H9 (cell line): ENCODE measurements around the gene SLC6A19. TPM values are rescaled to one million over a fixed set of nuclear protein-coding genes. Genes with fewer than 3 reads are reported as not detected.

ENCODE experiments used
- DNase-seq: peaks from one replicate; pipeline ENCODE4 v3.0.0-alpha.2; 2017
- H2AFZ ChIP-seq: one replicate; pipeline ENCODE4 v1.6.1; 2013; ENCODE audit warnings: mild to moderate bottlenecking, low read length, control low read depth, moderate library complexity
- H2AK5ac ChIP-seq: 2 replicates; pipeline ENCODE4 v1.6.1; 2013; ENCODE audit warnings: low read length, control low read depth, mixed read lengths; ENCODE audit not compliant: insufficient read length
- H2BK120ac ChIP-seq: one replicate; pipeline ENCODE4 v1.6.1; 2013; ENCODE audit warnings: low read depth, mild to moderate bottlenecking, low read length, control low read depth, inconsistent platforms; ENCODE audit not compliant: poor library complexity, severe bottlenecking
- H2BK12ac ChIP-seq: 2 replicates; pipeline ENCODE4 v1.6.1; 2013; ENCODE audit warnings: low read length, control low read depth, mixed read lengths, low read depth; ENCODE audit not compliant: insufficient read length
- H2BK15ac ChIP-seq: 2 replicates; pipeline ENCODE4 v1.6.1; 2013; ENCODE audit warnings: low read depth, low read length, control low read depth
- H2BK20ac ChIP-seq: one replicate; pipeline ENCODE4 v1.6.1; 2013; ENCODE audit warnings: low read depth, mild to moderate bottlenecking, low read length, control low read depth, inconsistent platforms; ENCODE audit not compliant: poor library complexity, severe bottlenecking
- H2BK5ac ChIP-seq: 2 replicates; pipeline ENCODE4 v1.6.1; 2013; ENCODE audit warnings: low read length, control low read depth, mixed read lengths; ENCODE audit not compliant: insufficient read length
- H3K14ac ChIP-seq: 2 replicates; pipeline ENCODE4 v1.6.1; 2013; ENCODE audit warnings: low read length, control low read depth; ENCODE audit not compliant: insufficient read depth
- H3K18ac ChIP-seq: 2 replicates; pipeline ENCODE4 v1.6.1; 2013; ENCODE audit warnings: low read depth, mild to moderate bottlenecking, mixed read lengths, low read length, control low read depth; ENCODE audit not compliant: insufficient read length
- H3K23ac ChIP-seq: 2 replicates; pipeline ENCODE4 v1.6.1; 2013; ENCODE audit warnings: low read length, control low read depth, mixed read lengths, low read depth; ENCODE audit not compliant: insufficient read length
- H3K23me2 ChIP-seq: 2 replicates; pipeline ENCODE4 v1.6.1; 2013; ENCODE audit warnings: low read depth, mild to moderate bottlenecking, mixed read lengths, low read length, control low read depth; ENCODE audit not compliant: insufficient read length, poor library complexity, severe bottlenecking
- H3K27ac ChIP-seq: 2 replicates; pipeline ENCODE4 v1.5.1; 2013; ENCODE audit warnings: low read length, control low read depth, mixed read lengths, low read depth; ENCODE audit not compliant: insufficient read length
- H3K27me3 ChIP-seq: 2 replicates; pipeline ENCODE4 v1.6.1; 2013; ENCODE audit warnings: low read length, control low read depth, inconsistent platforms; ENCODE audit not compliant: insufficient read depth
- H3K4ac ChIP-seq: 2 replicates; pipeline ENCODE4 v1.6.1; 2013; ENCODE audit warnings: low read depth, mild to moderate bottlenecking, control low read depth, inconsistent platforms, low read length, moderate library complexity
- H3K4me1 ChIP-seq: 2 replicates; pipeline ENCODE4 v1.6.1; 2013; ENCODE audit warnings: low read length, control low read depth, inconsistent platforms; ENCODE audit not compliant: insufficient read depth
- H3K4me2 ChIP-seq: 2 replicates; pipeline ENCODE4 v1.6.1; 2013; ENCODE audit warnings: low read length, control low read depth, mixed read lengths; ENCODE audit not compliant: insufficient read length, insufficient read depth
- H3K56ac ChIP-seq: 2 replicates; pipeline ENCODE4 v1.6.1; 2013; ENCODE audit warnings: low read depth, mild to moderate bottlenecking, mixed read lengths, low read length, control low read depth; ENCODE audit not compliant: insufficient read length
- H3K79me1 ChIP-seq: 2 replicates; pipeline ENCODE4 v1.6.1; 2013; ENCODE audit warnings: low read depth, mild to moderate bottlenecking, moderate library complexity, low read length, control low read depth, inconsistent platforms; ENCODE audit not compliant: insufficient read depth, poor library complexity, severe bottlenecking
- H3K79me2 ChIP-seq: 2 replicates; pipeline ENCODE4 v1.6.1; 2013; ENCODE audit warnings: low read length, control low read depth, inconsistent platforms; ENCODE audit not compliant: insufficient read depth
- H3K9ac ChIP-seq: 2 replicates; pipeline ENCODE4 v1.6.1; 2013; ENCODE audit warnings: low read length, control low read depth, mixed read lengths; ENCODE audit not compliant: insufficient read length; ENCODE audit errors: extremely low read depth
- H3K9me3 ChIP-seq: one replicate; pipeline ENCODE4 v1.6.1; 2013; ENCODE audit warnings: low read depth, low read length, inconsistent platforms; ENCODE audit not compliant: control insufficient read depth
- H3T11ph ChIP-seq: one replicate; pipeline ENCODE4 v1.6.1; 2013; ENCODE audit warnings: mild to moderate bottlenecking, low read length, control low read depth, inconsistent platforms
- H4K20me1 ChIP-seq: one replicate; pipeline ENCODE4 v1.6.1; 2013; ENCODE audit not compliant: control insufficient read depth, insufficient read length, insufficient read depth
- H4K5ac ChIP-seq: 2 replicates; pipeline ENCODE4 v1.6.1; 2013; ENCODE audit warnings: low read depth, mild to moderate bottlenecking, mixed read lengths, low read length, control low read depth; ENCODE audit not compliant: insufficient read length
- H4K8ac ChIP-seq: replicated peaks from 2 replicates; pipeline ENCODE4 v1.6.1; 2013; ENCODE audit warnings: low read length, control low read depth, mixed read lengths, low read depth; ENCODE audit not compliant: insufficient read length
- H4K91ac ChIP-seq: 2 replicates; pipeline ENCODE4 v1.6.1; 2013; ENCODE audit warnings: low read depth, mild to moderate bottlenecking, moderate library complexity, mixed read lengths, low read length, control low read depth; ENCODE audit not compliant: insufficient read length
- H3K27ac Mint-ChIP-seq, 3 experiments: 2 replicates in 2 of 3; 3 replicates in 1 of 3; pipeline ENCODE4 v1.8.0; 2020 to 2021; ENCODE audit warnings: mixed read lengths in 3 of 3, mild to moderate bottlenecking in 1 of 3, moderate library complexity in 1 of 3
- H3K27me3 Mint-ChIP-seq: 2 replicates; pipeline ENCODE4 v1.8.0; 2021; ENCODE audit warnings: low read depth, mild to moderate bottlenecking, moderate library complexity, mixed read lengths
- H3K36me3 Mint-ChIP-seq, 3 experiments: 2 replicates in 2 of 3; 3 replicates in 1 of 3; pipeline ENCODE4 v1.8.0; 2020 to 2021; ENCODE audit warnings: low read depth in 3 of 3, mixed read lengths in 3 of 3; ENCODE audit not compliant: insufficient read depth in 1 of 3
- H3K4me1 Mint-ChIP-seq, 2 experiments: 2 replicates each; pipeline ENCODE4 v1.8.0; 2020; ENCODE audit warnings: mixed read lengths in 2 of 2
- H3K4me3 Mint-ChIP-seq, 2 experiments: 2 replicates in 1 of 2; 3 replicates in 1 of 2; pipeline ENCODE4 v1.8.0; 2020 to 2021; ENCODE audit warnings: mild to moderate bottlenecking in 2 of 2, mixed read lengths in 2 of 2, moderate library complexity in 1 of 2
- H3K9me3 Mint-ChIP-seq, 2 experiments: 2 replicates in 1 of 2; 3 replicates in 1 of 2; pipeline ENCODE4 v1.8.0; 2020; ENCODE audit warnings: mild to moderate bottlenecking in 2 of 2, mixed read lengths in 2 of 2, moderate library complexity in 1 of 2
- CTCF ChIP-seq: fragments of 200-600 bp; sonication (generic); conservative IDR thresholded peaks from 3 replicates; pipeline ENCODE4 v1.8.0; 2021; ENCODE audit warnings: antibody characterized with exemption, mild to moderate bottlenecking
- WGBS: extraction: QIAGEN DNeasy Blood & Tissue Kit; methylation state at CpG from one replicate; pipeline ENCODE4 v1.1.7; 2013; ENCODE audit warnings: missing lambda C conversion rate, low lambda C conversion rate, mixed read lengths; ENCODE audit not compliant: insufficient read length; ENCODE audit errors: extremely low coverage; 5-methylcytosine and 5-hydroxymethylcytosine counted together
- total RNA-seq: library from RNA; stranded (reverse); gene quantifications from 2 replicates; pipeline ENCODE4 v1.2.1, GENCODE V29; 2021

SLC6A19 gene
- total RNA-seq, 1 experiment from 2014 or later: not detected

- Histone ChIP-seq H2BK12ac (no peak overlapping the region), H3K4me1 (no peaks in the 10 kb centered on the region), H3K18ac (no peak overlapping the region), H3K27ac (no peak overlapping the region), H2BK5ac (no peak overlapping the region), H3K9me3 (no peaks in the 10 kb centered on the region), H3K4me2 (no peak overlapping the region), H3K23ac (no peak overlapping the region), H3K79me2 (no peaks in the 10 kb centered on the region), H3K4ac (no peak overlapping the region), H4K5ac (no peak overlapping the region), H3K23me2 (no peaks in the 10 kb centered on the region), H2BK120ac (no peak overlapping the region), H3K27me3 (no peaks in the 10 kb centered on the region), H3K56ac (no peak overlapping the region), H2BK20ac (no peak overlapping the region), H4K91ac (no peak overlapping the region), H3K9ac (no peak overlapping the region), H3T11ph (no peak overlapping the region), H4K8ac (no peak overlapping the region), H2AFZ (no peak overlapping the region), H4K20me1 (no peaks in the 10 kb centered on the region), H3K79me1 (no peaks in the 10 kb centered on the region), H3K14ac (no peak overlapping the region), H2AK5ac (no peak overlapping the region), H2BK15ac (no peak overlapping the region)
- no CpG with 5 or more reads among the region's 19 CpGs for whole genome bisulfite sequencing
- H3K4me3 Mint-ChIP-seq: no peak overlapping the region
- TF ChIP-seq CTCF: no peak
- DNase-seq: no peak
- H3K36me3 Mint-ChIP-seq: no peaks in the 10 kb centered on the region; a peak in 1 of 7 replicates
- peaks cover 0 to 8% of the 10 kb centered on the region in 2 experiments; a peak in 3 of 5 replicates for H3K9me3 Mint-ChIP-seq
- peaks cover 3 to 6% of the 10 kb centered on the region in 2 experiments; a peak in 2 of 4 replicates for H3K4me1 Mint-ChIP-seq
- peaks cover 7% of the 10 kb centered on the region for H3K27me3 Mint-ChIP-seq
- no peak overlapping the region for H3K27ac Mint-ChIP-seq
Observed at GRCh38 chr5:1220831-1221230, 19.4 kb downstream of the SLC6A19 start.
